PFSK-1 (cell line): ENCODE results near the gene RBFA.

Experiments used
- FOXP2 ChIP-seq: optimal IDR thresholded peaks from 2 replicates; pipeline ENCODE3; 2011; ENCODE audit warnings: borderline replicate concordance, control low read depth, inconsistent platforms; ENCODE audit not compliant: insufficient read depth; ENCODE audit errors: extremely low read length, extremely low read depth
- POLR2AphosphoS5 ChIP-seq: IDR thresholded peaks from 2 replicates; pipeline ENCODE4 v1.6.1; 2012; ENCODE audit warnings: low read depth, mild to moderate bottlenecking, control low read depth, low read length, moderate library complexity
- REST ChIP-seq, 2 experiments: IDR thresholded peaks; 2 replicates each; pipeline versions ENCODE4 v1.6.1 to v1.8.0; 2011 to 2012; ENCODE audit warnings: low read depth in 2 of 2, low read length in 2 of 2, control low read depth in 1 of 2, inconsistent platforms in 1 of 2, mild to moderate bottlenecking in 1 of 2, moderate library complexity in 1 of 2; ENCODE audit not compliant: insufficient read depth in 1 of 2
- SIN3A ChIP-seq: IDR thresholded peaks from 2 replicates; pipeline ENCODE4 v1.6.1; 2012; ENCODE audit warnings: mild to moderate bottlenecking, low read length, moderate library complexity, borderline replicate concordance; ENCODE audit not compliant: insufficient read depth
- TAF1 ChIP-seq: IDR thresholded peaks from 2 replicates; pipeline ENCODE4 v1.6.1; 2012; ENCODE audit warnings: low read length, control low read depth, borderline replicate concordance; ENCODE audit not compliant: insufficient read depth

Gene RBFA

GRCh38 chr18:80004600-80005342 is 29.5 kb upstream of the RBFA start:
- TF ChIP-seq FOXP2 (no peak), TAF1 (no peak), POLR2AphosphoS5 (no peak), REST (IDR thresholded peaks at IDR 0.05; ENCODE audit: insufficient read depth in 1 of 2, low read depth in 2 of 2, low read length in 2 of 2) (no peak), SIN3A (no peak)

DNA sequence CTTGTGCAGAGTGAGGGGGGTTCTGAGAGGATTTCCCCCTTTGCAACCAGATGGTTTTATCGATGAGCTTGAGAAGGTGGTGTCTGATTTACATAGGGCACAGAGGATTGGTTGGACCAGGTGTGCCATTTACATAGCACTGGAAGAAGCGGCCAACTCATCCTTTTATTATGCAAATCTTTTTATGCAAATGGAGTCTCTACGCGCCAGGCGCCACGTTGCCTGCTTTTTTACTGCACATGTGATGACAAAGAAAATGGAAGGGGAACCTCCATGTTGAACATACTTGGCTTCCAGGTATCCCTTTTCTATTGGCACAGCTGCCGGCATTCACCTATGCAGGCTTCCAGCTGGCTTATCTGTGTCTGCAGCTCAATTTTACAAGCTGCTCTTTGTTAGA is 27.5 kb upstream of the RBFA start:
- TF ChIP-seq POLR2AphosphoS5 (no peak), TAF1 (no peak), SIN3A (no peak), REST (IDR thresholded peaks at IDR 0.05; ENCODE audit: insufficient read depth in 1 of 2, low read depth in 2 of 2, low read length in 2 of 2) (no peak)

DNA sequence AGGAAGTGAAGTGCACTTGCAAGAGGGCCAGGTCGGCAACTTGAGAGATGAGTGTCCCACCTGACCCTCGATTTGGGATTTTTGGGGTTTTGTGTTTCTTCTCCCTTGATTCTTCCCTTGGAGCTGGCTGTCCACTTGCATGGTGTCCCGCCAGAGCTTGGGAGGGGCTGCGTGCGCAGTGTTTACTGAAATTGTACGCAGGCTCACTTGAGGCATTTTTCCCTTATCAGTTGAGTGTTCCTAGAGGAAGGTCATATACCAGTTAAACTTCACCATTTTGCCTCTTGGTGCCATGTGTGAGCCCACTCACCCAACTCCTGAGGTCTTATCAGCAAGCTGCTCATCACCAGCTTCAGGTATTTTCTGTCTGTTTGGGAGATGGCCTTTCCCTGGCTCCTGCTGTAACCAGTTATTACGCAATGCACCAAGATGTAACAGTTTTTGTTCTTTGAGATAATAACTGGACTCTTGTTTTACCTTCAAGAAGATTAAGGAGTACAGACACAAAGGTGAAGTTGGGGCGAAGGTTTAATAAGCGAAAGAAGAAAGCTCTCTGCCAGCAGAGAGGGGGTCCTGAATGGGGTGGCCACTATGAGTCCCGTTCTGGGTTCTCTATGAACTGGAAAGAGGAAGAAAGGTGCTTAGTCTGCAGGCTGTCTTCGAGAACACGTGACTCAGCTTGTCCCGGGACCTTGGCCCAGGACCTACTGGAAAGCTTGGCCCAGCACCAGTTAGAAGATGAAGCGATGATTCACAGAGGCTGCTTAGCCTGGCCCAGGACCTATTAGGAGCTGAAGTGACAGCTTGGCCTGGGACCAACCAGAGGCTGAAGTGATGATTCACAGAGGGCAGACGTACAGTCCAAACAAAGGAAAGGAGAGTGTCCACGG is 24.3 kb upstream of the RBFA start:
- TF ChIP-seq REST (IDR thresholded peaks at IDR 0.05; ENCODE audit: insufficient read depth in 1 of 2, low read depth in 2 of 2, low read length in 2 of 2) (no peak), FOXP2 (no peak), SIN3A (no peak), POLR2AphosphoS5 (no peak), TAF1 (no peak)

DNA sequence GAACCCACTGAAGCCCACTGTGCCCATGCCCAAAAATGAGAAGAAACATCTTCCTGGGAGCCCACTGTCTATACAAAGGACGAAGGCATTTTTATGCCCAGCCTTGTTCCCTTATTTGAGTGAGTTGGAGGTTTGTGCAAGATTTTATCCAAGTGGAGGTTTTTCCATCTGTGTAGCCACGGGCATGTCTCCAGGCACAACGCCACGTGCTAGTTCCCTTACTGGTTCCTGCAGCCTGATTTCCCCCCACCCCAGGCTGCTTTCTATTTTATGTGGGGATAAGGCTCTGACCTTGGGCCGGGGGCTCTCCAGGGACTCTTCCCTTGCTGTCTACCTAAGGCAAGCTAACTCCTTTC is 23.7 kb upstream of the RBFA start:
- no peak for TF ChIP-seq FOXP2
- no peak for TF ChIP-seq POLR2AphosphoS5
- TF ChIP-seq SIN3A: no peak
- TF ChIP-seq REST (IDR thresholded peaks at IDR 0.05; ENCODE audit: insufficient read depth in 1 of 2, low read depth in 2 of 2, low read length in 2 of 2): no peak
- no peak for TF ChIP-seq TAF1

DNA sequence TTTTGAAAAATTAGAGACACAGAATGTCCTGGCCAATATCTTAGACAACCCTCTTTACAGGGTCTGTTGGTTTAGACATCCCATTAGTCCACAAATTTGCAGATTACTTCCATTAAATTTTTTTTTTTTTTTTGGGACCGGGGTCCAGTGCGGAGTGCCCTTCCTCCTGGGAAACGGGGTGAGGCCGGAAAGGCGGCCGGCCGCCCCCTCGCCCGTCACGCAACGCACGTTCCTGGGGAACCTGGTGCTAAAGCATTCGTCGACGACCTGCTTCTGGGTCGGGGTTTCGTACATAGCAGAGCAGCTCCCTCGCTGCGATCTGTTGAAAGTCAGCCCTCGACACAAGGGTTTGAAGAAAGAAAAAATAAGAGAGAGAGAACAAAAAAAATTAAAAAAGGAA is 21.5 kb upstream of the RBFA start:
- no peak for TF ChIP-seq FOXP2
- TF ChIP-seq SIN3A: no peak
- TF ChIP-seq REST (IDR thresholded peaks at IDR 0.05; ENCODE audit: insufficient read depth in 1 of 2, low read depth in 2 of 2, low read length in 2 of 2): no peak
- no peak for TF ChIP-seq TAF1
- no peak for TF ChIP-seq POLR2AphosphoS5
